ENCODE results near the gene STK31. TPM values are rescaled to one million over a fixed set of nuclear protein-coding genes. Genes with fewer than 3 reads are reported as not detected.
"Not testable (repeated sequence)": the region's sequence is repeated elsewhere in the genome, so short reads cannot be mapped to it uniquely, and the experiment has no call there.

STK31 gene
- total RNA-seq, 1 donor from 2014 or later: 1.7 TPM

GRCh38 chr7:23721456-23721855 is 11.4 kb downstream of the STK31 start:
- Mint-ChIP-seq H3K9me3 (ENCODE audit: unreplicated experiment) (no peaks in the 10 kb centered on the region), H3K4me3 (ENCODE audit: unreplicated experiment) (no peak overlapping the region), H3K27me3 (ENCODE audit: unreplicated experiment) (peaks cover 2% of the 10 kb centered on the region), H3K27ac (ENCODE audit: unreplicated experiment) (no peak overlapping the region), H3K4me1 (ENCODE audit: low read depth, unreplicated experiment) (no peaks in the 10 kb centered on the region), H3K36me3 (ENCODE audit: unreplicated experiment) (peaks cover 10% of the 10 kb centered on the region)
- no peak for DNase-seq
- no peak for TF ChIP-seq CTCF (IDR thresholded peaks at IDR 0.05; ENCODE audit: partially characterized antibody, unreplicated experiment)

- H3K27ac Mint-ChIP-seq (ENCODE audit: unreplicated experiment); H3K4me1 Mint-ChIP-seq (ENCODE audit: low read depth, unreplicated experiment); H3K27me3 Mint-ChIP-seq (ENCODE audit: unreplicated experiment); H3K4me3 Mint-ChIP-seq (ENCODE audit: unreplicated experiment); H3K9me3 Mint-ChIP-seq (ENCODE audit: unreplicated experiment); DNase-seq; H3K36me3 Mint-ChIP-seq (ENCODE audit: unreplicated experiment): not testable (repeated sequence)
Observed at GRCh38 chr7:23722587-23723216, 12.7 kb downstream of the STK31 start.

- DNase-seq; H3K4me1 Mint-ChIP-seq (ENCODE audit: low read depth, unreplicated experiment); H3K9me3 Mint-ChIP-seq (ENCODE audit: unreplicated experiment); H3K27ac Mint-ChIP-seq (ENCODE audit: unreplicated experiment); H3K4me3 Mint-ChIP-seq (ENCODE audit: unreplicated experiment); H3K36me3 Mint-ChIP-seq (ENCODE audit: unreplicated experiment); H3K27me3 Mint-ChIP-seq (ENCODE audit: unreplicated experiment): not testable (repeated sequence)
Observed at GRCh38 chr7:23724113-23724512, 14.1 kb downstream of the STK31 start.

- DNase-seq: no peak
- Mint-ChIP-seq H3K36me3 (ENCODE audit: unreplicated experiment) (peaks cover 18% of the 10 kb centered on the region), H3K4me1 (ENCODE audit: low read depth, unreplicated experiment) (no peaks in the 10 kb centered on the region), H3K9me3 (ENCODE audit: unreplicated experiment) (peaks cover 4% of the 10 kb centered on the region), H3K27ac (ENCODE audit: unreplicated experiment) (no peak overlapping the region), H3K4me3 (ENCODE audit: unreplicated experiment) (no peak overlapping the region), H3K27me3 (ENCODE audit: unreplicated experiment) (peaks cover 2% of the 10 kb centered on the region)
- TF ChIP-seq CTCF (IDR thresholded peaks at IDR 0.05; ENCODE audit: partially characterized antibody, unreplicated experiment): no peak
Observed at GRCh38 chr7:23742051-23742450, 32.0 kb downstream of the STK31 start.

GRCh38 chr7:23743226-23743625 is 33.2 kb downstream of the STK31 start:
- Mint-ChIP-seq H3K27ac (ENCODE audit: unreplicated experiment) (no peak overlapping the region), H3K4me3 (ENCODE audit: unreplicated experiment) (no peak overlapping the region), H3K36me3 (ENCODE audit: unreplicated experiment) (peaks cover 18% of the 10 kb centered on the region), H3K4me1 (ENCODE audit: low read depth, unreplicated experiment) (no peaks in the 10 kb centered on the region), H3K27me3 (ENCODE audit: unreplicated experiment) (peaks cover 1% of the 10 kb centered on the region), H3K9me3 (ENCODE audit: unreplicated experiment) (peaks cover 4% of the 10 kb centered on the region)
- no peak for DNase-seq
- TF ChIP-seq CTCF (IDR thresholded peaks at IDR 0.05; ENCODE audit: partially characterized antibody, unreplicated experiment): no peak

GRCh38 chr7:23746629-23747028 is 36.6 kb downstream of the STK31 start:
- H3K27ac Mint-ChIP-seq (ENCODE audit: unreplicated experiment): no peak overlapping the region
- H3K36me3 Mint-ChIP-seq (ENCODE audit: unreplicated experiment): peaks cover 18% of the 10 kb centered on the region
- peaks cover 1% of the 10 kb centered on the region for H3K27me3 Mint-ChIP-seq (ENCODE audit: unreplicated experiment)
- H3K9me3 Mint-ChIP-seq (ENCODE audit: unreplicated experiment): peaks cover 4% of the 10 kb centered on the region
- no peak for DNase-seq
- TF ChIP-seq CTCF (IDR thresholded peaks at IDR 0.05; ENCODE audit: partially characterized antibody, unreplicated experiment): no peak
- H3K4me1 Mint-ChIP-seq (ENCODE audit: low read depth, unreplicated experiment): no peaks in the 10 kb centered on the region
- no peak overlapping the region for H3K4me3 Mint-ChIP-seq (ENCODE audit: unreplicated experiment)

All from glutamatergic neuron (in vitro differentiated cells).